IMR-90 (cell line): ENCODE results near the gene GPX5. TPM values are rescaled to one million over a fixed set of nuclear protein-coding genes. Genes with fewer than 3 reads are reported as not detected.

Experiments
- ATAC-seq: fragments of 200-7000 bp; cut with Tn5 transposase; 2 replicates; pipeline ENCODE4 v1.9.1; 2020; ENCODE audit warnings: low read depth, mild to moderate bottlenecking, moderate library complexity
- BruUV-seq: library from RNA; stranded (reverse); fragments of 400-500 nt; replicated peaks from 2 replicates; lab custom pipeline; 2021; lab: Mats Ljungman, UMichigan
- CTCF ChIA-PET: fragments of 300-600 bp; formaldehyde crosslinking; extraction: SDS; loops from one replicate; lab custom pipeline; 2021; ENCODE audit warnings: antibody characterized with exemption; lab: Yijun Ruan, JAX
- POLR2A ChIA-PET: fragments of 300-600 bp; sonication (Branson Sonifier 250); formaldehyde crosslinking; loops from one replicate; lab custom pipeline; 2022; ENCODE audit warnings: antibody characterized with exemption; ENCODE audit not compliant: unreplicated experiment; lab: Charles Lee
- DNase-seq: peaks from one replicate; pipeline ENCODE4 v3.0.0; 2013
- H2AFZ ChIP-seq: replicated peaks from 2 replicates; pipeline ENCODE3; 2013; ENCODE audit warnings: low read length, mild to moderate bottlenecking; ENCODE audit not compliant: poor library complexity
- H2AK5ac ChIP-seq: 2 replicates; pipeline ENCODE4 v1.6.1; 2013; ENCODE audit warnings: low read depth, low read length, inconsistent platforms
- H2AK9ac ChIP-seq: replicated peaks from 2 replicates; pipeline ENCODE3; 2013; ENCODE audit warnings: mild to moderate bottlenecking, low read depth, low read length, moderate library complexity; ENCODE audit not compliant: poor library complexity
- H2BK120ac ChIP-seq: 2 replicates; pipeline ENCODE4 v1.6.1; 2013; ENCODE audit warnings: low read depth, low read length, inconsistent platforms
- H2BK15ac ChIP-seq: 3 replicates; pipeline ENCODE4 v1.6.1; 2013; ENCODE audit warnings: low read depth, low read length, inconsistent platforms
- H2BK20ac ChIP-seq: 2 replicates; pipeline ENCODE4 v1.6.1; 2013; ENCODE audit warnings: low read depth, mild to moderate bottlenecking, inconsistent platforms, low read length, moderate library complexity
- H2BK5ac ChIP-seq: 2 replicates; pipeline ENCODE4 v1.6.1; 2013; ENCODE audit warnings: mild to moderate bottlenecking, low read depth, low read length, inconsistent platforms; ENCODE audit not compliant: poor library complexity, severe bottlenecking
- H3K14ac ChIP-seq: replicated peaks from 2 replicates; pipeline ENCODE4 v1.6.1; 2013; ENCODE audit warnings: low read depth, low read length, inconsistent platforms
- H3K18ac ChIP-seq: 2 replicates; pipeline ENCODE4 v1.6.1; 2013; ENCODE audit warnings: low read depth, low read length, control low read depth
- H3K23ac ChIP-seq: 2 replicates; pipeline ENCODE4 v1.6.1; 2013; ENCODE audit warnings: low read depth, low read length, inconsistent platforms
- H3K27ac ChIP-seq: 2 replicates; pipeline ENCODE4 v1.5.1; 2013; ENCODE audit warnings: mild to moderate bottlenecking, control low read depth, low read length; ENCODE audit not compliant: insufficient read depth
- H3K27me3 ChIP-seq: 2 replicates; pipeline ENCODE4 v1.6.1; 2013; ENCODE audit warnings: low read length; ENCODE audit not compliant: control insufficient read depth, insufficient read depth
- H3K36me3 ChIP-seq: 2 replicates; pipeline ENCODE4 v1.6.1; 2013; ENCODE audit warnings: low read length, mixed read lengths; ENCODE audit not compliant: control insufficient read depth, insufficient read depth
- H3K4ac ChIP-seq: 2 replicates; pipeline ENCODE4 v1.6.1; 2013; ENCODE audit warnings: low read depth, low read length, inconsistent platforms
- H3K4me1 ChIP-seq: 2 replicates; pipeline ENCODE4 v1.6.1; 2013; ENCODE audit warnings: low read length, mixed read lengths; ENCODE audit not compliant: control insufficient read depth, insufficient read depth
- H3K4me2 ChIP-seq: 2 replicates; pipeline ENCODE4 v1.6.1; 2013; ENCODE audit warnings: low read depth, mild to moderate bottlenecking, control low read depth, low read length, moderate library complexity
- H3K4me3 ChIP-seq: 2 replicates; pipeline ENCODE4 v1.5.1; 2013; ENCODE audit warnings: low read depth, mild to moderate bottlenecking, control low read depth, low read length, moderate library complexity; ENCODE audit not compliant: insufficient read depth
- H3K56ac ChIP-seq: 2 replicates; pipeline ENCODE4 v1.6.1; 2013; ENCODE audit warnings: low read length, inconsistent platforms; ENCODE audit not compliant: insufficient read depth; ENCODE audit errors: extremely low read depth
- H3K79me1 ChIP-seq, 2 experiments: 2 replicates each; pipeline ENCODE4 v1.6.1; 2013; ENCODE audit warnings: low read length in 2 of 2, inconsistent platforms in 1 of 2, low read depth in 1 of 2
- H3K9ac ChIP-seq: 2 replicates; pipeline ENCODE4 v1.6.1; 2013; ENCODE audit warnings: low read depth, low read length, control low read depth
- H3K9me1 ChIP-seq: 2 replicates; pipeline ENCODE4 v1.6.1; 2013; ENCODE audit warnings: low read length, inconsistent platforms; ENCODE audit not compliant: insufficient read depth
- H3K9me3 ChIP-seq: 2 replicates; pipeline ENCODE4 v1.6.1; 2013; ENCODE audit warnings: low read length; ENCODE audit not compliant: control insufficient read depth, insufficient read depth
- H4K20me1 ChIP-seq: 2 replicates; pipeline ENCODE4 v1.6.1; 2013; ENCODE audit warnings: low read length, inconsistent platforms; ENCODE audit not compliant: insufficient read depth
- H4K5ac ChIP-seq: 2 replicates; pipeline ENCODE4 v1.6.1; 2013; ENCODE audit warnings: mild to moderate bottlenecking, low read depth, low read length, control low read depth
- H4K8ac ChIP-seq, 2 experiments: 2 replicates each; pipeline ENCODE4 v1.6.1; 2013; ENCODE audit warnings: low read depth in 2 of 2, low read length in 2 of 2, control low read depth in 1 of 2, inconsistent platforms in 1 of 2
- H4K91ac ChIP-seq: 2 replicates; pipeline ENCODE4 v1.6.1; 2013; ENCODE audit warnings: low read depth, low read length, inconsistent platforms; ENCODE audit not compliant: insufficient read depth
- FOS ChIP-seq: fragments of 150-350 bp; IDR thresholded peaks from 2 replicates; pipeline ENCODE4 v1.6.1; 2016; ENCODE audit warnings: low read depth, low read length
- NFE2L2 ChIP-seq: fragments of 150-350 bp; IDR thresholded peaks from 2 replicates; pipeline ENCODE4 v1.6.1; 2016; ENCODE audit warnings: low read depth, mild to moderate bottlenecking, low read length
- POLR2A ChIP-seq: IDR thresholded peaks from 2 replicates; pipeline ENCODE4 v1.6.1; 2012; ENCODE audit warnings: mild to moderate bottlenecking, low read depth, low read length
- RAD21 ChIP-seq: IDR thresholded peaks from 2 replicates; pipeline ENCODE4 v1.6.1; 2012; ENCODE audit warnings: low read length, improper control_type of control experiment
- RCOR1 ChIP-seq: IDR thresholded peaks from 2 replicates; pipeline ENCODE4 v1.6.1; 2012; ENCODE audit warnings: mild to moderate bottlenecking, low read length, improper control_type of control experiment; ENCODE audit not compliant: insufficient replicate concordance
- RFX5 ChIP-seq: IDR thresholded peaks from 2 replicates; pipeline ENCODE4 v1.8.0; 2012; ENCODE audit warnings: low read depth, mild to moderate bottlenecking, low read length, moderate library complexity
- WGBS, 2 experiments: methylation state at CpG; one replicate each; pipeline versions ENCODE4 v1.1.5 to v1.1.7; 2013; ENCODE audit warnings: missing lambda C conversion rate in 2 of 2; ENCODE audit not compliant: insufficient read length in 1 of 2; ENCODE audit errors: extremely low coverage in 2 of 2; 5-methylcytosine and 5-hydroxymethylcytosine counted together
- dilution Hi-C: fragments of 300-500 bp; cut with HindIII; formaldehyde crosslinking; loops from one replicate; pipeline ENCODE4 v1.14.3; 2018; ENCODE audit warnings: low sequenced_read_pairs; ENCODE audit not compliant: unreplicated experiment
- in situ Hi-C: fragments of 300-500 bp; cut with MboI; formaldehyde crosslinking; loops from 3 replicates; pipeline ENCODE4 v1.14.3; 2019; ENCODE audit warnings: low sequenced_read_pairs, inconsistent platforms, mixed read lengths
- intact Hi-C: fragments of 100-400 bp; cut with micrococcal nuclease; formaldehyde crosslinking; loops from 2 replicates; pipeline ENCODE4 v1.10.0; 2022
- polyA plus RNA-seq, 3 experiments: library from polyadenylated mRNA; depleted of rRNA; stranded (reverse); fragments of >200 nt; gene quantifications; 2 replicates each; pipeline ENCODE4 v1.2.3, GENCODE V29; 2012; ENCODE audit warnings: low replicate concordance in 1 of 3
- total RNA-seq: library from RNA; depleted of rRNA; stranded (reverse); fragments of >200 nt; gene quantifications from 2 replicates; pipeline ENCODE4 v1.2.3, GENCODE V29; 2012
- TF ChIP-seq, protein P1 (sequence below): fragments of 150-350 bp; IDR thresholded peaks from 2 replicates; pipeline ENCODE4 v1.6.1; 2017; ENCODE audit warnings: mild to moderate bottlenecking, antibody characterized with exemption, low read length, low read depth

GPX5 gene
- total and polyA plus RNA-seq, 2 of the 4 experiments (the other 2 are of a cell fraction): not detected

- TF ChIP-seq, protein P1, sequence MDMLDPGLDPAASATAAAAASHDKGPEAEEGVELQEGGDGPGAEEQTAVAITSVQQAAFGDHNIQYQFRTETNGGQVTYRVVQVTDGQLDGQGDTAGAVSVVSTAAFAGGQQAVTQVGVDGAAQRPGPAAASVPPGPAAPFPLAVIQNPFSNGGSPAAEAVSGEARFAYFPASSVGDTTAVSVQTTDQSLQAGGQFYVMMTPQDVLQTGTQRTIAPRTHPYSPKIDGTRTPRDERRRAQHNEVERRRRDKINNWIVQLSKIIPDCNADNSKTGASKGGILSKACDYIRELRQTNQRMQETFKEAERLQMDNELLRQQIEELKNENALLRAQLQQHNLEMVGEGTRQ: no peak
- TF ChIP-seq NFE2L2: no peak
- TF ChIP-seq RAD21: no peak
- TF ChIP-seq FOS: no peak
- no peak for TF ChIP-seq POLR2A
- TF ChIP-seq RFX5: no peak
- TF ChIP-seq RCOR1: no peak
- H3K4me1 ChIP-seq: no peaks in the 10 kb centered on the region
- ATAC-seq: no peak
- peak; percentile 5 for DNase-seq
- no peak overlapping the region for H2AK9ac ChIP-seq
- POLR2A ChIA-PET: no interaction called here
- dilution Hi-C loops: no loop called here
- BruUV-seq: no TSS peak
- H4K91ac ChIP-seq: no peak overlapping the region
- CTCF ChIA-PET: interaction anchor here (0.6 kb wide), 1 partner anchor 28 kb away, joined by 4 read pairs; no protein-coding TSS in a partner anchor
- H2BK120ac ChIP-seq: no peak overlapping the region
- no peak overlapping the region for H3K56ac ChIP-seq
- H3K79me1 ChIP-seq: no peaks in the 10 kb centered on the region
- H2BK5ac ChIP-seq: no peak overlapping the region
- peak overlapping the region; percentile 77 for H3K4me2 ChIP-seq
- H3K27ac ChIP-seq: no peak overlapping the region
- no peak overlapping the region for H3K23ac ChIP-seq
- no peaks in the 10 kb centered on the region; the same call in 1 of the 2 replicates for H3K27me3 ChIP-seq
- no peak overlapping the region for H3K18ac ChIP-seq
- no peak overlapping the region for H4K8ac ChIP-seq
- H3K9me1 ChIP-seq: no peaks in the 10 kb centered on the region
- no peak overlapping the region for H2BK15ac ChIP-seq
- H2AFZ ChIP-seq: peak overlapping the region; percentile 3
- H3K4me3 ChIP-seq: peak overlapping the region; percentile 50; the same call in 1 of the 2 replicates
- H3K9me3 ChIP-seq: no peaks in the 10 kb centered on the region
- H3K9ac ChIP-seq: no peak overlapping the region
- H4K20me1 ChIP-seq: no peaks in the 10 kb centered on the region
- WGBS, 2 experiments: 13% methylated on average over 9 of the region's 18 CpGs; no CpG with 5 or more reads in 1 of the 2 experiments
- no peak overlapping the region for H2AK5ac ChIP-seq
- H3K36me3 ChIP-seq: no peaks in the 10 kb centered on the region
- in situ Hi-C loops: no loop called here
- H2BK20ac ChIP-seq: no peak overlapping the region
- intact Hi-C loops: no loop called here
- H3K14ac ChIP-seq: no peak overlapping the region
- no peak overlapping the region for H4K5ac ChIP-seq
- no peak overlapping the region for H3K4ac ChIP-seq
Measured at GRCh38 chr6:28537065-28537464, 11.4 kb downstream of the GPX5 start.
